Activated T-helper 1 cell treated with Interleukin-2 at 50 U/mL for 16 hours (primary cell): Measurements from ENCODE around the gene CYBA.
A peak's percentile ranks its signal among the peaks of the same experiment; 100 is the strongest.

Source experiments
- DNase-seq: peaks from one replicate; pipeline ENCODE4 v3.0.0-alpha.2; 2020; ENCODE audit warnings: low read depth

Gene CYBA

GRCh38 chr16:88645455-88645854, 5.4 kb downstream of the CYBA start:
- DNase-seq: no peak

DNA sequence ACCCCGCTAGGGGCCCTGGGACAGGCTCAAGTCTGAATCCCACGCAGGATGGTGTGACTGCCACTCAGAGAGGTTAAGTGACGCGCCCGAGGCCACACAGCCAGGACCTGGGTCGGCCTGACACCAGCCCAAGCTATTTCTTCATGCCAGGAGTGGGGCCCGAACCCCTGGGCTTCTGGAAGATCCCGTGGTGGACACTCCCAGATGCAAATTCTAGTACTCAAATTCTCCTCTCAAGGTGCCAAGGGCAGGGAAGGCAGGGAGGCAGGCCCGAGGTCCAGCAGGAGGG, 7.3 kb downstream of the CYBA start:
- no peak for DNase-seq

DNA sequence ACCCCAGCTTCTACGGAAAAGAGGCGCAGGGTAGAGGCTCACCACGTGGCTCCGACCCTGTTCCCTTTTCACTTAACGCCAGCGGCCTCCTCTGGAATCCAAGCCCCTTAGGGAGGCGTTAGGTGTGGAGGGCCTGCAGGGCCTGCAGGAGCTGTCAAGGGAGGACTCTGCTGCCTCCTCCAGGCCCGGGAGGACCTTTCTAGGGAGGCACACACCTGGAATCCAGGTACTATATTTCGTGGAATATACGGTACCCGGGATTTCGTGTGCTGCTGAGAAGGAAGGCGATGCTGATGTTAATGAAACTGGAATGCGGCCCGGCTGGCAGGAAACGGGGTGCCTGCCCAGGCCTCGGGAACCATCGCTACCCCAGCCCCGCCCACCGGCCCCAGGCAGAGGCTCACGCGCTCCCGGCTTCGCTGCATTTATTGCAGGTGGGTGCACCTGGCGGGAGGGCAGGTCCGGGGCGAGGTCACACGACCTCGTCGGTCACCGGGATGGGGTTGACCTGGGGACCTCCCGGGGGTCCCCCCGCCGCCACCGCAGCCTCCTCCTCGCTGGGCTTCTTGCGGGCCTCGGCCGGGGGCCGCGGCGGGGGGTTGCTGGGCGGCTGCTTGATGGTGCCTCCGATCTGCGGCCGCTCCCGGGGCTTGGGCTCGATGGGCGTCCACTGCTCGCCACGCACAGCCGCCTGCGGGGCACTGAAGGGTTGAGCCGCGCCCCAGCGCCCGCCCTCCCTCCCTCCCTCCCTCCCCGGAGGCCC, 7.8 kb downstream of the CYBA start:
- DNase-seq: no peak

GRCh38 chr16:88640498-88641247, 10.2 kb downstream of the CYBA start:
- DNase-seq: no peak

DNA sequence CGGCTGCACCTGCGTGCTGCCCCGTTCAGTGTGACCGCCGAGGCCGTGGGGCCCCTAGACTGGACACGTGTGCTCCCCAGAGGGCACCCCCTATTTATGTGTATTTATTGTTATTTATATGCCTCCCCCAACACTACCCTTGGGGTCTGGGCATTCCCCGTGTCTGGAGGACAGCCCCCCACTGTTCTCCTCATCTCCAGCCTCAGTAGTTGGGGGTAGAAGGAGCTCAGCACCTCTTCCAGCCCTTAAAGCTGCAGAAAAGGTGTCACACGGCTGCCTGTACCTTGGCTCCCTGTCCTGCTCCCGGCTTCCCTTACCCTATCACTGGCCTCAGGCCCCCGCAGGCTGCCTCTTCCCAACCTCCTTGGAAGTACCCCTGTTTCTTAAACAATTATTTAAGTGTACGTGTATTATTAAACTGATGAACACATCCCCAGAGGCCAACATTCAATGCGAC, 10.8 kb downstream of the CYBA start:
- no peak for DNase-seq

- DNase-seq: no peak
These were observed 11.4 kb downstream of the CYBA start for GRCh38 chr16:88639231-88640038.

DNA sequence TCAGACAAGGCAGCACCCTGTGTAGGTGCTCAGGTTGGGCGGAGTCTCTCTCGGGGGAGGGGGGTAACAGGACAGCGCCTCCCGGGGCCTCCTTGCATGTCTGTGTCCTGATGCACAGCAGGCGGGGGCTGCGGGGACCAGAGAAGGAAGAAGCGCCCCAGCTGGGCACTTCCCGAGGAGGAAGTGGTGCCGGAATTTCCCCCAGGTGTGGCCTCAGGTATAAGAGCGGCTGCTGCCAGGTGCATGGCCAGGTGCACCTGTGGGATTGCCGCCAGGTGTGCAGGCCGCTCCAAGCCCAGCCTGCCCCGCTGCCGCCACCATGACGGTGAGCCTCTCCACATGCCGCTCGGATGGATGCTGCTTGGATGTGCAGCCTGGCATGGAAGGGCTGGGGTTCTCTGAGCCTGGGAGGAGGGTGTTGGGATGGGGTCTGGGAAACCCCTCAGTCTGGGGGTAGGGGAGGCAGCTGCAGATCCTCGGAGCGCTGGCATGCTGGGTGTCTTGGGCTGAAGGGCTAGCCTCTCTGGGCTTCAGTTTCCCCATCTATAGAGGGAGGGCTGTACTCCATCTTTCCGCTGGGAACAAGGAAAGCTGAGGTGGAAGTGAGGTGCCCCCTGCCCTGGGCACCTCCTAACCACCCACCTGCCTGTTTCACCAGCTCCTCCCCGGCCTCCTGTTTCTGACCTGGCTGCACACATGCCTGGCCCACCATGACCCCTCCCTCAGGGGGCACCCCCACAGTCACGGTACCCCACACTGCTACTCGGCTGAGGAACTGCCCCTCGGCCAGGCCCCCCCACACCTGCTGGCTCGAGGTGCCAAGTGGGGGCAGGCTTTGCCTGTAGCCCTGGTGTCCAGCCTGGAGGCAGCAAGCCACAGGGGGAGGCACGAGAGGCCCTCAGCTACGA, 12.3 kb downstream of the CYBA start, which contains the start of gene IL17C:
IL17C (plus strand) TSS at position 250 of the 908 bp plus-strand sequence; CDS start at position 320, 70 bp downstream.
- DNase-seq: no peak

- no peak for DNase-seq
These were observed 14.2 kb downstream of the CYBA start for GRCh38 chr16:88636488-88637265.

DNA sequence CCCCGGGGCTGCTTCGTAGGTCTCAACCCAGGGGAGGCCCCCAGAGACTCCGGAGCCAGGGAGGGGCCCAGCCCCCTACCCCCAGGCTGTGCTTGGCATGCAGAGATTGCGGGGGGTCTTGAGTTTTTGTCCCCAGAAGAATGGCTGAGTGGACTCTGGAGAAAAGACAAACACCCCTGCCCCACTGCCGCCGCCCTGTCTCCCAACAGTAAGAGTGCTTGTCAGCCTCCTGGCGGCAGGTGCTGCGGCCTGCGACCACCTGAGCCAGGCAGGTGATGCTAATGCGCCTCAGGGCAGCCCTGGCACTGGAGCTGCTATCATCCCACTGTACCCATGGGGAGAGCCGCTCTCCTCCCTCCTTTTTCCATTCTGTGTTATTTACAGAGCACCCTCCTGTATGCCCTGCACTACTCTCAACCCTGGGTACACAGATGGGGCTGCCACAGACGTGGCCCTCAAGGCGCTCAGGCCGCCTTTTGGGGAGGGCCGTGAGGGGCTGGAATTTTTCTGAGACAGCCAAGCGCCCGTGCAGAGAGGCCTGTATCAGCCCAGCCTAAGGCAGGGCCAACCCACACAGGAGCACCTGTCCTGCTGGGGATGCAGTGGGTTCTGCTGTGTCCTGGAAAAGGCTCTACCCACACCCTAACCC, 15.1 kb downstream of the CYBA start:
- no peak for DNase-seq

DNA sequence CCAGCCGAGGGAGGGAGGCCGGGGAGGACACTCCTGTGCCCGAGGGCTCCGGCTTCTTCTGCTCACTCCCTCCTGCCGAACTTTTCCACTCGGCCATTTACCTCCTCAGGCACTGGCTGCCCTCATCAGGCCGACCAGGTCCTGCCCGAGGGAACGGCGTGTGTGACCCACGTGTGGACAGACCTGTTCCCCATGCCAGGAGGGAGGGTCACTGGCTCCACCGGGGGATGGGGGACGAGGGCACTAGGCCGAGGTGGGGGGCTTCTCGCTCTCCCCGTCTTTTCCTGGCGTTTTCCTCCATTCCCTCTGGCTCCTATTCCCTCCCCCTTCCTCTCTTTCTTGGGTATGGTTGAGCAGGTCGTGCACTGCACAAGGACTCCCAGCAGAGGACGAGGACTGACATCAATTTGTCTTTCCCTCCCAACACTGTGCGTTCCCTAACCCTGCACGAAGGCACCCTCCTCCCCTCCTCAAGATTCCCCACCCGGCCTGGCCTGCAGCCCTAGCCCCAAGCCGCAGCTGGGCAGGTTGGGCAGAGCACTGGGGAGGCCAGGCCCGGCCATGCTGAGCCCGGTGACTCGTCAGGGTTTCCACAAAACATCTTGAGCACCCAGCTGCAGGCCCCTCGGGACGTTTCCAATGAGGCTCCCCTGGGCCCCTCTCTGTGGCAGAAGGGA, 15.7 kb downstream of the CYBA start:
- DNase-seq: no peak

DNA sequence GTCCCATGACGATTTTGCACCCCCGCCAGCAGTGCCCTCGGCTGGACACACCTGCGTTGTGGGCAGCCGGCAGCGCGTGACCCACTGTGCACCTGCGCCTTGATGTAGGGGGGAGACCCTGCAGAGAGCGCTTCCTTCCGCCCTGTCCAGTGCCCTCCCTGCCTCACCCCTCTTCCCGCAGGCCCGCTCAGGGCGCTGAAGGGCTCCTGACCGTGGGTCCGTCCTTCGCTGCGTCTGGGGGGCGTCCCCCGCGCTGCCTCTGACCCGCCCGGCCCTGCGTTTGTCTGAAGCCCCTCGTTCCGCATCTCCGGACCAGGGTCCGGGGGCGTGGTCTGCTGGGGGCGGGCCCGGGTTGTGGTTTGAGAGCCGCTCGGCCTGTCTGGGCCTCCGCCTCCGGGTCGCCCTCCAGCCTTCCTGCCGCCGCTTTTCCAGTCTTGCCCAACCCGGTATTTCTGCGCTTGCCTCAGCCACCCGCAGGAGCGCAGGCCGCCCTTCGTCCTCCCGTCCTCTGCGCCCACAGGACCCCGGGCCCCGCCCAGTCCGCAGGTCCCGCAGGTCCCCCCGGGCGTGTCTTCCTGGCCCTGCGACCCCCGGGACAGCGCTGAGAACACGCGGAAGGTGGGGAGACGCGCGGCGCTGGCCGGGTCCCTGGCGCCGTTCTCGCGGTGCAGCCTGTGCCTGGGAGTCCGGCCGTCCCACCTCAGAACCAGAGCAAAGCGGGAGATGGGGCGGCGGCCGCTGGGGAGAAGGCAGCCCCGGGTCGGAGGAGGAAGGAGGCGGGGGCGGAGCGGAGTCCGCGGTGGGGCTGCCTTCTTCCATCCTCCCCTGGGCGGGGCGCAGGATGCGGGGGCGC, 16.5 kb downstream of the CYBA start:
- peak; percentile 52 for DNase-seq

- peak; percentile 28 for DNase-seq
These were observed 17.1 kb downstream of the CYBA start for GRCh38 chr16:88633684-88634140.

- no peak for DNase-seq
These were observed 18.3 kb downstream of the CYBA start for GRCh38 chr16:88632587-88632930.

GRCh38 chr16:88631920-88632586, 18.8 kb downstream of the CYBA start:
- DNase-seq: no peak

- no peak for DNase-seq
These were observed 19.5 kb downstream of the CYBA start for GRCh38 chr16:88631384-88631783.

DNA sequence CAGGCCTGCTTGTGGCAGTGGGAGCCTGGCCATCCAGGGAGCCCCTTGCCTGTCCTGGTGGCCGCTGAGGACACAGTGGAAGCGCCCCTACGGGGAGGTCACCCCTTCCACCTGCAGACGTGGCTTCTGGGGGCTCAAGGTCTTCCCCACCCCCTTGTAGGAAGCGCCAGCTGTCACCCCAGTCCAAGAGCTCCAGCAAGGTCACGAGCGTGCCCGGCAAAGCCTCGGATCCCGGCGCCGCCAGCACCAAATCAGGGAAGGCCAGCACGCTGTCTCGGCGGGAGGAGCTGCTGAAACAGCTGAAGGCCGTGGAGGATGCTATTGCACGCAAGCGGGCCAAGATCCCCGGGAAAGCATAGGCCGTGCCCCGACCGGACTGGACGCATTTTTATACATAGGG, 19.9 kb downstream of the CYBA start:
- no peak for DNase-seq

GRCh38 chr16:88630433-88630832, 20.4 kb downstream of the CYBA start:
- no peak for DNase-seq

DNA sequence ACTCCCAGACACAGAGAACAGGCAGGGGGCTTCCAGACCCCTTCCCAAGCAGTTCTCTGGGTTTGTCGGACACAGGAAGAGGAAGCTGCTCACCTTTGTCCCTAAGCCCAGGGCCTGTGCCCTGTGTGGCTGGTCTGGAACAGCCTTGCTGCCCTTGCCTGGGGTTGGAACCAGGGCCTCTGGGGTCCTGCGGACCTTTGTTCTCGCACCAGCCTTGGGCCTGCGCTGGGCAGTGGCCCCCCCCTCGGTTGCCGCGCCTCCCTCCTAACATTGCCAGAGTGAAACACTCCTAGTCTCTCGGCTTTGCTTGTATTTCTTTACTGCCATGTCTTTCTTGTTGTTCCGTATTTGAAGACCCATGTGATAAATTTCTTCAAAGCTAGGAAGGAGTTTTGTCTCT, 21.0 kb downstream of the CYBA start:
- no peak for DNase-seq
